BLaER1 treated with 17β-estradiol and CSF1 and Interleukin-3, amounts not matched to agents 10 nM and 100 nM (cell line): ENCODE results near the gene BEND3.
"Not testable (repeated sequence)": the region's sequence is repeated elsewhere in the genome, so short reads cannot be mapped to it uniquely, and the experiment has no call there.

Source experiments
- H3K27ac ChIP-seq, 11 experiments: shearing (Covaris generic); formaldehyde crosslinking; 2 replicates each; pipeline ENCODE4 v1.8.1; 2022
- H3K27me3 ChIP-seq, 11 experiments: shearing (Covaris generic); formaldehyde crosslinking; 2 replicates each; pipeline ENCODE4 v1.8.1; 2022
- H3K36me3 ChIP-seq, 11 experiments: shearing (Covaris generic); formaldehyde crosslinking; 2 replicates each; pipeline ENCODE4 v1.8.1; 2022
- H3K4me1 ChIP-seq, 10 experiments: shearing (Covaris generic); formaldehyde crosslinking; 2 replicates each; pipeline ENCODE4 v1.8.1; 2022
- H3K4me2 ChIP-seq, 11 experiments: shearing (Covaris generic); formaldehyde crosslinking; 2 replicates each; pipeline ENCODE4 v1.8.1; 2022
- H3K4me3 ChIP-seq, 10 experiments: shearing (Covaris generic); formaldehyde crosslinking; 2 replicates each; pipeline ENCODE4 v1.8.1; 2022
- H3K9ac ChIP-seq, 11 experiments: shearing (Covaris generic); formaldehyde crosslinking; 2 replicates each; pipeline ENCODE4 v1.8.1; 2022
- H3K9me3 ChIP-seq, 11 experiments: shearing (Covaris generic); formaldehyde crosslinking; replicated peaks in 1 of 11; 2 replicates each; pipeline ENCODE4 v1.8.1; 2022
- H4K20me1 ChIP-seq, 11 experiments: shearing (Covaris generic); formaldehyde crosslinking; 2 replicates each; pipeline ENCODE4 v1.8.1; 2022
- Cebpa-rat ChIP-seq, 11 experiments: shearing (Covaris generic); IDR thresholded peaks; 2 replicates each; pipeline ENCODE4 v1.8.1; 2022

BEND3 gene

GRCh38 chr6:107122748-107123147 is 7.4 kb upstream of the BEND3 start:
- no peaks in the 10 kb centered on the region for H3K36me3 ChIP-seq
- no peaks in the 10 kb centered on the region for H3K27me3 ChIP-seq
- H4K20me1 ChIP-seq: no peaks in the 10 kb centered on the region
- no peak overlapping the region for H3K4me3 ChIP-seq
- TF ChIP-seq Cebpa-rat (IDR thresholded peaks at IDR 0.05): no peak
- no peak overlapping the region for H3K27ac ChIP-seq
- no peak overlapping the region for H3K4me2 ChIP-seq
- H3K9ac ChIP-seq: no peak overlapping the region
- H3K4me1 ChIP-seq: peaks cover 0 to 19% (median 14%) of the 10 kb centered on the region in 10 experiments; a peak in 16 of 20 replicates
- H3K9me3 ChIP-seq: no peaks in the 10 kb centered on the region

- Histone ChIP-seq H3K36me3 (no peaks in the 10 kb centered on the region), H3K4me1 (peaks cover under 1 to 27% (median 21%) of the 10 kb centered on the region in 10 experiments; a peak in 18 of 20 replicates), H3K27ac (no peak overlapping the region), H3K4me2 (no peak overlapping the region), H4K20me1 (no peaks in the 10 kb centered on the region), H3K9ac (no peak overlapping the region), H3K9me3 (no peaks in the 10 kb centered on the region), H3K4me3 (no peak overlapping the region), H3K27me3 (no peaks in the 10 kb centered on the region)
- TF ChIP-seq Cebpa-rat (IDR thresholded peaks at IDR 0.05): no peak
These were observed 6.7 kb upstream of the BEND3 start for GRCh38 chr6:107121964-107122495.

- no peaks in the 10 kb centered on the region for H3K9me3 ChIP-seq
- no peak overlapping the region for H3K4me3 ChIP-seq
- no peak overlapping the region for H3K9ac ChIP-seq
- no peak for TF ChIP-seq Cebpa-rat (IDR thresholded peaks at IDR 0.05)
- no peak overlapping the region for H3K4me2 ChIP-seq
- H4K20me1 ChIP-seq: no peaks in the 10 kb centered on the region
- H3K27ac ChIP-seq: no peak overlapping the region
- H3K4me1 ChIP-seq: peaks cover 8 to 34% (median 28%) of the 10 kb centered on the region in 10 experiments; a peak in 19 of 20 replicates
- H3K27me3 ChIP-seq: no peaks in the 10 kb centered on the region
- H3K36me3 ChIP-seq: no peaks in the 10 kb centered on the region
These were observed 6.0 kb upstream of the BEND3 start for GRCh38 chr6:107121266-107121665.

- Histone ChIP-seq H3K9me3 (no peaks in the 10 kb centered on the region), H3K9ac (no peak overlapping the region), H3K27ac (no peak overlapping the region), H3K27me3 (no peaks in the 10 kb centered on the region), H3K4me3 (no peak overlapping the region), H4K20me1 (no peaks in the 10 kb centered on the region), H3K4me2 (no peak overlapping the region), H3K4me1 (peaks cover 9 to 40% (median 33%) of the 10 kb centered on the region in 10 experiments; a peak in 19 of 20 replicates), H3K36me3 (no peaks in the 10 kb centered on the region)
- TF ChIP-seq Cebpa-rat (IDR thresholded peaks at IDR 0.05): no peak
These were observed 5.1 kb upstream of the BEND3 start for GRCh38 chr6:107120404-107120803.

- Histone ChIP-seq H3K4me3 (no peak overlapping the region), H3K27me3 (no peaks in the 10 kb centered on the region), H3K27ac (no peak overlapping the region), H3K4me2 (peak overlapping the region in 9 of 11 experiments; percentile 14 to 91 (median 45); a peak in 17 of 22 replicates), H3K36me3 (no peaks in the 10 kb centered on the region), H3K9ac (no peak overlapping the region), H3K4me1 (peaks cover 10 to 42% (median 35%) of the 10 kb centered on the region in 10 experiments), H3K9me3 (no peaks in the 10 kb centered on the region), H4K20me1 (peaks cover 0 to 2% (median 0%) of the 10 kb centered on the region in 11 experiments; a peak in 5 of 22 replicates)
- no peak for TF ChIP-seq Cebpa-rat (IDR thresholded peaks at IDR 0.05)
These were observed 3.7 kb upstream of the BEND3 start for GRCh38 chr6:107118976-107119375.

GRCh38 chr6:107118540-107118939 is 3.2 kb upstream of the BEND3 start:
- Histone ChIP-seq H3K4me1 (peaks cover 15 to 47% (median 40%) of the 10 kb centered on the region in 10 experiments), H3K4me2 (peak overlapping the region in 9 of 11 experiments; percentile 14 to 91 (median 45); a peak in 15 of 22 replicates)
- not testable (repeated sequence) for H3K36me3 ChIP-seq, H3K27ac ChIP-seq, H3K9ac ChIP-seq, H3K27me3 ChIP-seq, H4K20me1 ChIP-seq, H3K4me3 ChIP-seq, H3K9me3 ChIP-seq

- Histone ChIP-seq H4K20me1 (peaks cover 0 to 22% (median 0%) of the 10 kb centered on the region in 11 experiments; a peak in 5 of 22 replicates), H3K36me3 (peaks cover 0 to 6% (median 0%) of the 10 kb centered on the region in 11 experiments; a peak in 4 of 22 replicates), H3K9me3 (no peaks in the 10 kb centered on the region), H3K4me3 (peak overlapping the region in 9 of 10 experiments; percentile 67 to 86 (median 79); a peak in 15 of 20 replicates), H3K27ac (peak overlapping the region in 1 of 11 experiments; percentile 95; a peak in 1 of 22 replicates), H3K27me3 (no peaks in the 10 kb centered on the region), H3K9ac (peak overlapping the region in 9 of 11 experiments; percentile 75 to 97 (median 91); a peak in 11 of 22 replicates), H3K4me2 (peak overlapping the region; percentile 81 to 99 (median 89)), H3K4me1 (peaks cover 21 to 57% (median 49%) of the 10 kb centered on the region in 10 experiments)
- TF ChIP-seq Cebpa-rat (IDR thresholded peaks at IDR 0.05): no peak
These were observed 1.6 kb upstream of the BEND3 start for GRCh38 chr6:107116931-107117330.

- H3K27ac ChIP-seq: peak overlapping the region in 9 of 11 experiments; percentile 72 to 95 (median 92); a peak in 17 of 22 replicates
- peaks cover 0 to 7% (median 0%) of the 10 kb centered on the region in 11 experiments; a peak in 4 of 22 replicates for H3K36me3 ChIP-seq
- no peaks in the 10 kb centered on the region for H3K27me3 ChIP-seq
- peaks cover 21 to 57% (median 49%) of the 10 kb centered on the region in 10 experiments for H3K4me1 ChIP-seq
- H3K9ac ChIP-seq: peak overlapping the region; percentile 71 to 97 (median 90); a peak in 20 of 22 replicates
- no peak for TF ChIP-seq Cebpa-rat (IDR thresholded peaks at IDR 0.05)
- H3K4me3 ChIP-seq: peak overlapping the region; percentile 67 to 86 (median 79)
- peaks cover 0 to 22% (median 0%) of the 10 kb centered on the region in 11 experiments; a peak in 5 of 22 replicates for H4K20me1 ChIP-seq
- no peaks in the 10 kb centered on the region; a peak in 1 of 22 replicates for H3K9me3 ChIP-seq
- H3K4me2 ChIP-seq: peak overlapping the region; percentile 81 to 99 (median 89)
These were observed 1.1 kb upstream of the BEND3 start for GRCh38 chr6:107116328-107116892.

- peaks cover 0 to 22% (median 0%) of the 10 kb centered on the region in 11 experiments; a peak in 6 of 22 replicates for H4K20me1 ChIP-seq
- peaks cover 25 to 63% (median 52%) of the 10 kb centered on the region in 10 experiments for H3K4me1 ChIP-seq
- H3K36me3 ChIP-seq: peaks cover 0 to 9% (median 0%) of the 10 kb centered on the region in 11 experiments; a peak in 4 of 22 replicates
- no peaks in the 10 kb centered on the region for H3K27me3 ChIP-seq
- H3K27ac ChIP-seq: peak overlapping the region in 10 of 11 experiments; percentile 38 to 95 (median 91); a peak in 20 of 22 replicates
- peak overlapping the region; percentile 67 to 86 (median 79) for H3K4me3 ChIP-seq
- H3K9ac ChIP-seq: peak overlapping the region; percentile 71 to 97 (median 90)
- H3K4me2 ChIP-seq: peak overlapping the region; percentile 81 to 99 (median 89)
- H3K9me3 ChIP-seq: no peaks in the 10 kb centered on the region; a peak in 1 of 22 replicates
- TF ChIP-seq Cebpa-rat (IDR thresholded peaks at IDR 0.05): no peak
These were observed 496 bp upstream of the BEND3 start for GRCh38 chr6:107115695-107116327.
